Activated CD8-positive, alpha-beta T cell treated with anti-CD3 and anti-CD28 coated beads for 36 hours (primary cell): Measurements from ENCODE around the gene MPHOSPH8. TPM values are rescaled to one million over a fixed set of nuclear protein-coding genes. Genes with fewer than 3 reads are reported as not detected.

ENCODE experiments used
- ATAC-seq: fragments of 200-7000 bp; cut with Tn5 transposase; one replicate; pipeline ENCODE4 v1.10.0; 2021; ENCODE audit warnings: mild to moderate bottlenecking, moderate library complexity
- CTCF ChIA-PET: fragments of 350-600 bp; sonication (Branson Sonifier 250); formaldehyde crosslinking; loops from one replicate; lab custom pipeline; 2021; ENCODE audit warnings: antibody characterized with exemption; lab: Charles Lee
- POLR2A ChIA-PET: fragments of 350-600 bp; sonication (Branson Sonifier 250); formaldehyde crosslinking; loops from one replicate; lab custom pipeline; 2021; ENCODE audit warnings: antibody characterized with exemption; lab: Charles Lee
- DNase-seq: peaks from one replicate; pipeline ENCODE4 v3.0.0-alpha.2; 2020
- H3K27ac Mint-ChIP-seq: one replicate; pipeline ENCODE4 v1.8.0; 2021; ENCODE audit warnings: mild to moderate bottlenecking, mixed read lengths
- H3K27me3 Mint-ChIP-seq: one replicate; pipeline ENCODE4 v1.8.0; 2021; ENCODE audit warnings: mixed read lengths
- H3K36me3 Mint-ChIP-seq: one replicate; pipeline ENCODE4 v1.8.0; 2021; ENCODE audit warnings: low read depth, mixed read lengths
- H3K4me1 Mint-ChIP-seq: one replicate; pipeline ENCODE4 v1.8.0; 2021; ENCODE audit warnings: low read depth, mixed read lengths
- H3K4me3 Mint-ChIP-seq: one replicate; pipeline ENCODE4 v1.8.0; 2021; ENCODE audit warnings: mild to moderate bottlenecking, moderate library complexity, mixed read lengths
- H3K9me3 Mint-ChIP-seq: one replicate; pipeline ENCODE4 v1.8.0; 2021; ENCODE audit warnings: mixed read lengths
- intact Hi-C: fragments of 100-400 bp; cut with micrococcal nuclease; formaldehyde crosslinking; loops from one replicate; pipeline ENCODE4 v1.10.0; 2022
- total RNA-seq, 2 experiments: library from RNA; stranded (reverse); gene quantifications; one replicate each; pipeline ENCODE4 v1.2.3, GENCODE V29; 2021
- TF ChIP-seq, protein P1 (sequence below): fragments of 200-600 bp; IDR thresholded peaks from one replicate; pipeline ENCODE4 v1.8.0; 2022; ENCODE audit warnings: antibody characterized with exemption, mild to moderate bottlenecking

The MPHOSPH8 gene
- total RNA-seq, 2 experiments from 2014 or later, result 26.9 to 27.4 TPM

DNA sequence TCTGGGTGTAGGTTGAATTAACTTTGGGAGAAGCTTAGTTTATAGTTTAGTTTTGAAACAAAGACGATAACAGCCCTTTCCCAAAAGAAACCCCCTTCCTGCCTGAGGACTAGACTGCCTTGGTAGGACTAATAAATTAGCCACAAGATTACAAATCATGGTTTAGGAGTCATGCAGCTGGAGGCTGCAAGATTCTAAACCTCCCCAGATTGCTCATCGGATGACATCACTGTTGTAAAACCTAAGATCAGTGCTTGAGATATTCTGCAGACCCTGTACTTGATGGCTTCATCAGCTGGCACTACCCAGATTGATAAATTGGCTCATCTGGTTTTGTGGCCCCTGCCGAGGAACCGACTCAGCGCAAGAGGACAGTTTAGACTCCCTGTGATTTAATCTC is 35.9 kb upstream of the MPHOSPH8 start:
- CTCF ChIA-PET, result interaction anchor here (1.0 kb wide), 1 partner anchor 9 kb away, joined by 3 read pairs; no protein-coding TSS in a partner anchor
- ATAC-seq (no peak), DNase-seq (no peak)
- Mint-ChIP-seq H3K27ac (no peak overlapping the region), H3K27me3 (peaks cover 20% of the 10 kb centered on the region), H3K4me3 (no peak overlapping the region), H3K4me1 (peaks cover 2% of the 10 kb centered on the region), H3K9me3 (no peaks in the 10 kb centered on the region), H3K36me3 (no peaks in the 10 kb centered on the region)
- TF ChIP-seq, protein P1, sequence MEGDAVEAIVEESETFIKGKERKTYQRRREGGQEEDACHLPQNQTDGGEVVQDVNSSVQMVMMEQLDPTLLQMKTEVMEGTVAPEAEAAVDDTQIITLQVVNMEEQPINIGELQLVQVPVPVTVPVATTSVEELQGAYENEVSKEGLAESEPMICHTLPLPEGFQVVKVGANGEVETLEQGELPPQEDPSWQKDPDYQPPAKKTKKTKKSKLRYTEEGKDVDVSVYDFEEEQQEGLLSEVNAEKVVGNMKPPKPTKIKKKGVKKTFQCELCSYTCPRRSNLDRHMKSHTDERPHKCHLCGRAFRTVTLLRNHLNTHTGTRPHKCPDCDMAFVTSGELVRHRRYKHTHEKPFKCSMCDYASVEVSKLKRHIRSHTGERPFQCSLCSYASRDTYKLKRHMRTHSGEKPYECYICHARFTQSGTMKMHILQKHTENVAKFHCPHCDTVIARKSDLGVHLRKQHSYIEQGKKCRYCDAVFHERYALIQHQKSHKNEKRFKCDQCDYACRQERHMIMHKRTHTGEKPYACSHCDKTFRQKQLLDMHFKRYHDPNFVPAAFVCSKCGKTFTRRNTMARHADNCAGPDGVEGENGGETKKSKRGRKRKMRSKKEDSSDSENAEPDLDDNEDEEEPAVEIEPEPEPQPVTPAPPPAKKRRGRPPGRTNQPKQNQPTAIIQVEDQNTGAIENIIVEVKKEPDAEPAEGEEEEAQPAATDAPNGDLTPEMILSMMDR, result no peak
- intact Hi-C loops, result no loop called here
- POLR2A ChIA-PET, result no interaction called here

DNA sequence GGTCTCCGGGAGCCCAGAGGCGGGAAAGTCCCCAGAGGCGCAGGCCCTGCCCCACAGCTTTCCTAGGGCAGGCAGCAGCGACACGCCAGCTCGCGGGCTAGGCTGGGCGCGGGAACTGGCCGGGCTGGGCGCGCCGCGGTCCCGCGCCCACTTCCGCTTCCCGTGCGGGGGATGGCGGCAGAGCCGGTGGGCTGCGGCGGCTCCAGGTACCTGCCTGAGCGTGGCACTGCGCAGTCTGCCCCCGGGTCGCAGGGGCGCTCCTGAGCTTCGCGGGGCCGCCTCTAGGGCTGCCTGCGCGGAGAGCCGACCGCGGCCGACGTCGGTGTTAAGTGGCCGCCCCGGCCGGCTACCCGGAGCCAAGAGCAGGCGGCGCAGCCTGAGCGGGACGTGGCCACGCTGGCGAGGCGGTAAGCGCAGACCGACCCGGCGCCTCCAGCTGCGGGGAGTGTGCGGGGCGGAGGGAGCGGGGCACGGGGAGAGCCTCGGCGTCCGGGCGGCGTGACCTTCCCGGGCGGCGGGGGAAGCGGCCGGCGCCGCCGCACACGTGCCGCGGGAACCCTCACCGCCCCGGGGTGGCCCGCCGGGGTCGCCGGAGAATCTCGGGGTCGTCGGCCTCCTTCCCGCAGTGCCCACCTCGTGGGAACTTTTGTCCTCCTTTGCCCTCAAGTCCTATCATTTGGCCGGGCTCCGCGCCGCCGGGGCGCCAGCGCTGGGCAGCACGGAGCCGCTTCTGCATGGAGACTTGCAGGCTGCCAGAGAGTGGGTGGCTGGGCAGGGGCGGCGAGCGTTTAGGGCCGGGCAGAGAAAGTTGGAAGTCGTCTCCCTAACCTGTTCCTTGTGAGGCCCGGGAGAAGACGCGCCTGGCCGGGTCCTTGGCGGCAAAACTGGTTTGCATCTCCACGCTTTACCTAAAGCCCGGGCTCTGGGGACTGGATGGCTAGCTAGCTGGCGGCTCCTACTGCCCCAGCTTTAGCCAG is 31.4 kb upstream of the MPHOSPH8 start:
- intact Hi-C loops, result no loop called here
- Mint-ChIP-seq H3K36me3 (peaks cover 21% of the 10 kb centered on the region), H3K9me3 (peaks cover 12% of the 10 kb centered on the region), H3K4me1 (peaks cover 3% of the 10 kb centered on the region), H3K27ac (no peak overlapping the region), H3K27me3 (peaks cover 34% of the 10 kb centered on the region), H3K4me3 (peak overlapping the region; percentile 65)
- ChIA-PET CTCF (interaction anchor here (0.8 to 2.4 kb wide), 3 partner anchors 14 to 33 kb away, joined by 3 to 7 read pairs (median 3); no protein-coding TSS in a partner anchor), POLR2A (interaction anchor here (0.5 to 1.2 kb wide), 2 partner anchors 35 to 257 kb away, joined by 3 read pairs; no protein-coding TSS in a partner anchor)
- TF ChIP-seq, protein P1, result no peak
- DNase-seq (peak; percentile 58), ATAC-seq (peak; percentile 89)

DNA sequence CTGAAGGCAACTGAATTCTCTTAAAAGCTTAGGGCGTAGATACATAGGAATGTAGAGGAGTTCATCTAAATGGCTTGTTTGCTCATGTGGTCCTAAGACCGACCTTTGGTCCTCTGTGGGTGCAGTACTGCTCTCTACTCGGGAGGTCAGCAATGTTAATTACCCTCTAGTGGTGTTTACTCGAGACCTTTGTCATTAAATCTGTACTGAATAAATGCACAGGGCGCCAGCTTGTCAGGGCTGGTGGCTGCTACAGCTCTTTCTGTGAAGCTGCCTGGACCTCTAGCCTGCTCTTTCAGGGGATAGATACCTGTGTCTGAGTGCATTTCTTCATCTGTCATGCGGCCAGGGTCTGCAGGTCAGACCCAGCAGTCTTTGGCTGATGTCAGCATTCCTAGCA is 29.2 kb upstream of the MPHOSPH8 start:
- POLR2A ChIA-PET, result no interaction called here
- Mint-ChIP-seq H3K9me3 (peaks cover 12% of the 10 kb centered on the region), H3K4me1 (peaks cover 5% of the 10 kb centered on the region), H3K27ac (no peak overlapping the region), H3K27me3 (peaks cover 30% of the 10 kb centered on the region), H3K36me3 (peaks cover 28% of the 10 kb centered on the region), H3K4me3 (no peak overlapping the region)
- no peak for ATAC-seq
- CTCF ChIA-PET, result no interaction called here
- DNase-seq, result no peak
- TF ChIP-seq, protein P1, result no peak
- intact Hi-C loops, result no loop called here

DNA sequence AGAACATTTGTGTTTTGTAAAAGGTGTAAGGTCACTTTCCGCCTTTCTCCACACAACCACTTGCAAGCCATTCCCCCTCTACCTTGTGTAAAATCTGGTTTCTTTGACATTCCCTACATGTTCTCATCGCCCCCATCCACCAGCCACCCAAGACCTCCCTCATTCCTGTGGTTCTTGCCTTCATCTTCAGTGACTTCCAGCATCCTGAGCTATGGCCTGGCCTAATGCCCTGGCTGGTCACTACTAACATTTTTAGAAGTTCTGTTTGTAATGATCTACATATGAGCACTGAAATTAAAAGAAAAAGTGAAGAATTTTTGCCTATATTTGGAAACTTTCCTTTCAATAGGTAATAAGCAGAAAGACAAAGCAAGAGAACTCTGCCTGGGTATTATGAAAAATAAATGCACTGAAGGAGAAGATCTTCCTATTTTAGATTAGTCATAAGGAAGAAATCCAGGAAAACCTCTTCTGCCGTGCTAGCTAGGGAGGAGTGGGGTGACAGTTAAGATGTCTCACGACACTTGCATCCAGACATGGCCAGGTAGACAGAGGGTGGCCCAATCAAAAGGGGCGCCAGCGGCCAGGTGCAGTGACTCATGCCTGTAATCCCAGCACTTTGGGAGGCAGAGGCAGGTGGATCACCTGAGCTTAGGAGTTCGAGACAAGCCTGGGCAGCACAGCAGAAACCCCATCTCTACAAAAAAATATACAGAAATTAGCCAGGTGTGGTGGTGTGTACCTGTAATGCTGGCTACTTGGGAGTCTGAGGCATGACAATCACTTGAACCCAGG is 28.1 kb upstream of the MPHOSPH8 start:
- Mint-ChIP-seq H3K9me3 (peaks cover 12% of the 10 kb centered on the region), H3K4me3 (no peak overlapping the region), H3K4me1 (peaks cover 5% of the 10 kb centered on the region), H3K36me3 (peaks cover 28% of the 10 kb centered on the region), H3K27me3 (peaks cover 27% of the 10 kb centered on the region), H3K27ac (no peak overlapping the region)
- intact Hi-C loops, result no loop called here
- ChIA-PET POLR2A (no interaction called here), CTCF (interaction anchor here (2.1 kb wide), 1 partner anchor 14 kb away, joined by 4 read pairs; no protein-coding TSS in a partner anchor)
- TF ChIP-seq, protein P1, result no peak
- ATAC-seq (no peak), DNase-seq (no peak)
